Astrocyte of the spinal cord (primary cell): ENCODE data around the gene PPA1.
"Not testable (repeated sequence)": the region's sequence is repeated elsewhere in the genome, so short reads cannot be mapped to it uniquely, and the experiment has no call there.

Experiments used
- DNase-seq: peaks from one replicate; pipeline ENCODE4 v3.0.0; 2011; ENCODE audit warnings: low read depth, low spot score
- H3K4me3 ChIP-seq: 2 replicates; pipeline ENCODE4 v1.5.1; 2011; ENCODE audit warnings: low read depth, mild to moderate bottlenecking, low read length, moderate library complexity
- CTCF ChIP-seq: IDR thresholded peaks from 2 replicates; pipeline ENCODE4 v1.5.1; 2012; ENCODE audit warnings: low read depth, mild to moderate bottlenecking, low read length, inconsistent platforms
- in situ Hi-C: cut with HindIII; loops from 2 replicates; pipeline ENCODE4 v1.10.0; 2017; ENCODE audit warnings: low sequenced_read_pairs

Gene PPA1

GRCh38 chr10:70255329-70256299 lies 22.4 kb upstream of the PPA1 start:
- in situ Hi-C loops = no loop called here
- no peak for TF ChIP-seq CTCF
- H3K4me3 ChIP-seq = no peak overlapping the region
- DNase-seq = peak; percentile 69

- no peak for DNase-seq
- H3K4me3 ChIP-seq = no peak overlapping the region
- in situ Hi-C loops = no loop called here
- no peak for TF ChIP-seq CTCF
Measured at GRCh38 chr10:70254778-70255328, 21.6 kb upstream of the PPA1 start.

GRCh38 chr10:70253878-70254765 lies 20.9 kb upstream of the PPA1 start:
- in situ Hi-C loops = no loop called here
- H3K4me3 ChIP-seq = no peak overlapping the region
- TF ChIP-seq CTCF = no peak
- DNase-seq = no peak

GRCh38 chr10:70250961-70251680 lies 17.9 kb upstream of the PPA1 start:
- in situ Hi-C loops = no loop called here
- no peak for TF ChIP-seq CTCF
- H3K4me3 ChIP-seq = no peak overlapping the region
- no peak for DNase-seq

- DNase-seq = no peak
- H3K4me3 ChIP-seq = no peak overlapping the region
- in situ Hi-C loops = no loop called here
- TF ChIP-seq CTCF = no peak
Measured at GRCh38 chr10:70247360-70247759, 14.1 kb upstream of the PPA1 start.

- in situ Hi-C loops = no loop called here
- TF ChIP-seq CTCF = no peak
- DNase-seq = no peak
- H3K4me3 ChIP-seq = no peak overlapping the region
Measured at GRCh38 chr10:70241081-70241480, 7.9 kb upstream of the PPA1 start.

- in situ Hi-C loops, DNase-seq, H3K4me3 ChIP-seq: not testable (repeated sequence)
Measured at GRCh38 chr10:70239986-70240385, 6.8 kb upstream of the PPA1 start.

GRCh38 chr10:70239077-70239976 lies 6.1 kb upstream of the PPA1 start:
- in situ Hi-C loops, DNase-seq, H3K4me3 ChIP-seq: not testable (repeated sequence)
